ENCODE results near the gene CEP170.
"Not testable (repeated sequence)": the region's sequence is repeated elsewhere in the genome, so short reads cannot be mapped to it uniquely, and the experiment has no call there.

Gene CEP170

GRCh38 chr1:243140498-243140897 is 114.6 kb downstream of the CEP170 start:
- H3K27me3 ChIP-seq (ENCODE audit: control insufficient read depth, insufficient read depth, low read length); H3K4me1 ChIP-seq (ENCODE audit: control insufficient read depth, insufficient read depth, low read length); H3K9ac ChIP-seq (ENCODE audit: low read depth, low read length); H3K4me3 ChIP-seq (ENCODE audit: low read depth, low read length); H3K9me3 ChIP-seq (ENCODE audit: control insufficient read depth, insufficient read depth, low read length); H3K36me3 ChIP-seq (ENCODE audit: control insufficient read depth, insufficient read depth, low read length): not testable (repeated sequence)

DNA sequence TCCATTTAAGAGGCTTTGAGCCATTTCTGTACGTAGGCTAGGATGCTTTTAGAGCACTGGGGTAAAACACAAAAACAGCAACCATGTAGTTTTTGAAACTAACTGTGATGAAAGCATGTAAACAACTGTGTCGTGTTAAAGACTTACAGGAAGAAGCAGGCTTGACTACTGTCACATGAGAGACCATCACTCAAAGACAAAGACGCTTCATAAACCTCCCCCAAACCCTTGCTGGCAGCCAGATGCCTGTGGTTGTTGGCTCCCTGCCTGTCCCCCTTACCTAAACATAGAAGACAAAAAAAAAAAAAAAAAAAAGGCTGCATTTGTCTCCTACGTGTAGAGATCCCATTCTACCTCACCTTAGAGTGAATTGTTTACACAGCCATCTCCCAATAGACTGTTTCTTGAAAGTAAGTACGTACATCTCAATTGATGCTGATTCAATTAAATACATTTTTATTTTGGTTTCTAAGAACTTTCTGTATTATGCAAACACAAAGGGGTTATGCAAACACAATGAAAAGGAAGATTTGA is 132.1 kb downstream of the CEP170 start:
- H3K27me3 ChIP-seq (ENCODE audit: control insufficient read depth, insufficient read depth, low read length); H3K36me3 ChIP-seq (ENCODE audit: control insufficient read depth, insufficient read depth, low read length); H3K9me3 ChIP-seq (ENCODE audit: control insufficient read depth, insufficient read depth, low read length); H3K9ac ChIP-seq (ENCODE audit: low read depth, low read length); H3K4me1 ChIP-seq (ENCODE audit: control insufficient read depth, insufficient read depth, low read length); H3K4me3 ChIP-seq (ENCODE audit: low read depth, low read length): not testable (repeated sequence)

DNA sequence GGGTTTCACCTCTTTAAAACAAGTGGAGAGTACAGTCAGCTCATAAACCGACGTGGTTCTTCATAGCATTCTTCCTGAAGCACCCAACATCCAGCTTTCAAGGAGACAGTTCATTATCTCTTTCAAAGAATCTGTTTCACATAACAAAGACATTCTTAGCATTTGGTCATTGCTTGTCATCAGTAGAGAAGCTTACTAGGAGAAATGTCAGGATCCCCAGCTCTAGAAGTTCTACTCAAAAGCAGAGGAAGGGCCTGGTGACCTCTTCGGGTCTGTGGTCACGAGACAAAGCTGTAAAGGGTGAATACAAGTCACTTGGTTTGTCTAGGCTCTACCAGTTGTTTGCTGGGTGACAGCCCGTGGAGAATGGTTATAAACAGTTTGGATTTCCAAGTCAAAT is 133.1 kb downstream of the CEP170 start:
- not testable (repeated sequence) for H3K4me3 ChIP-seq (ENCODE audit: low read depth, low read length); H3K9ac ChIP-seq (ENCODE audit: low read depth, low read length); H3K4me1 ChIP-seq (ENCODE audit: control insufficient read depth, insufficient read depth, low read length); H3K36me3 ChIP-seq (ENCODE audit: control insufficient read depth, insufficient read depth, low read length); H3K27me3 ChIP-seq (ENCODE audit: control insufficient read depth, insufficient read depth, low read length); H3K9me3 ChIP-seq (ENCODE audit: control insufficient read depth, insufficient read depth, low read length)

- not testable (repeated sequence) for H3K36me3 ChIP-seq (ENCODE audit: control insufficient read depth, insufficient read depth, low read length); H3K9ac ChIP-seq (ENCODE audit: low read depth, low read length); H3K4me3 ChIP-seq (ENCODE audit: low read depth, low read length); H3K4me1 ChIP-seq (ENCODE audit: control insufficient read depth, insufficient read depth, low read length); H3K9me3 ChIP-seq (ENCODE audit: control insufficient read depth, insufficient read depth, low read length); H3K27me3 ChIP-seq (ENCODE audit: control insufficient read depth, insufficient read depth, low read length)
Measured at GRCh38 chr1:243118601-243119322, 136.3 kb downstream of the CEP170 start.

- not testable (repeated sequence) for H3K36me3 ChIP-seq (ENCODE audit: control insufficient read depth, insufficient read depth, low read length); H3K9me3 ChIP-seq (ENCODE audit: control insufficient read depth, insufficient read depth, low read length); H3K9ac ChIP-seq (ENCODE audit: low read depth, low read length); H3K27me3 ChIP-seq (ENCODE audit: control insufficient read depth, insufficient read depth, low read length); H3K4me1 ChIP-seq (ENCODE audit: control insufficient read depth, insufficient read depth, low read length); H3K4me3 ChIP-seq (ENCODE audit: low read depth, low read length)
Measured at GRCh38 chr1:243116187-243116586, 138.9 kb downstream of the CEP170 start.

DNA sequence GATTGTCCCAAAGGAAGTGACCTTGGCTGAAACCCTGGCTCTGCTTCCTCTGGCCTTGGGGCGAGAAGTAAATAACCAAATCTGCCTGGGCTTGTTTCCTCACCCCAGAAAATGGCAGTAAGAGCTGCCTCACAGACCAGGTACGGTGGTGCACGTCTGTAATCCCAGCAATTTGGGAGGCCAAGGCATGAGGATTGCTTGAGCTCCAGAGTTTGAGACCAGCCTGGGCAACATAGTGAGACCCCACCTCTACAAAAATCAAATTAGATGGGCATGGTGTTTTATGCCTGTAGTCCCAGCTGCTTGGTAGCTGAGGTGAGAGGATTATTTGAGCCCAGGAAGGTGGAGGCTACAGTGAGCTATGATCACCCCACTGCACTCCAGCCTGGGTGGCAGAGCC is 140.3 kb downstream of the CEP170 start:
- H3K9me3 ChIP-seq (ENCODE audit: control insufficient read depth, insufficient read depth, low read length); H3K4me1 ChIP-seq (ENCODE audit: control insufficient read depth, insufficient read depth, low read length); H3K4me3 ChIP-seq (ENCODE audit: low read depth, low read length); H3K36me3 ChIP-seq (ENCODE audit: control insufficient read depth, insufficient read depth, low read length); H3K27me3 ChIP-seq (ENCODE audit: control insufficient read depth, insufficient read depth, low read length); H3K9ac ChIP-seq (ENCODE audit: low read depth, low read length): not testable (repeated sequence)

- not testable (repeated sequence) for H3K9ac ChIP-seq (ENCODE audit: low read depth, low read length); H3K27me3 ChIP-seq (ENCODE audit: control insufficient read depth, insufficient read depth, low read length); H3K4me3 ChIP-seq (ENCODE audit: low read depth, low read length); H3K4me1 ChIP-seq (ENCODE audit: control insufficient read depth, insufficient read depth, low read length); H3K36me3 ChIP-seq (ENCODE audit: control insufficient read depth, insufficient read depth, low read length); H3K9me3 ChIP-seq (ENCODE audit: control insufficient read depth, insufficient read depth, low read length)
Measured at GRCh38 chr1:243114059-243114713, 140.9 kb downstream of the CEP170 start.

DNA sequence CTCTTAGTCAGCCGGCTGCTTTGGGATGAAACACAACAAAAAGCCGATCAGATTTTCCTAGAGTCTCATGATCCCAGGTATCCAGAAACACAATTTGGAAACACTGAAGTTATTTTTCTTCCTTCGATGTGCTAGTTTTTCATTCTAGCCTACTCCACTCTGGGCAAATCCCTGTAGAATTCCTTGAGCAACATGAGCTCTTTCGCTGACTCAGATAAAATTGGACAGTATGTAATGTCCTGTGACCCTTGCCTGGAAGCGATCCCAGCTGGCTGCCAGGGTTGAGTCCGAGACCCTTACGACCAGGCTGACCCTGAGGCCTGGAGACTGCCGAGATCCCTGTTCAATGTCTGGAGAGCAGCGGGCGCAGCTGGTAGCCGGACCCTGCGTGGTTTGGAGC is 147.9 kb downstream of the CEP170 start:
- not testable (repeated sequence) for H3K9ac ChIP-seq (ENCODE audit: low read depth, low read length); H3K4me1 ChIP-seq (ENCODE audit: control insufficient read depth, insufficient read depth, low read length); H3K36me3 ChIP-seq (ENCODE audit: control insufficient read depth, insufficient read depth, low read length); H3K4me3 ChIP-seq (ENCODE audit: low read depth, low read length); H3K9me3 ChIP-seq (ENCODE audit: control insufficient read depth, insufficient read depth, low read length); H3K27me3 ChIP-seq (ENCODE audit: control insufficient read depth, insufficient read depth, low read length)

DNA sequence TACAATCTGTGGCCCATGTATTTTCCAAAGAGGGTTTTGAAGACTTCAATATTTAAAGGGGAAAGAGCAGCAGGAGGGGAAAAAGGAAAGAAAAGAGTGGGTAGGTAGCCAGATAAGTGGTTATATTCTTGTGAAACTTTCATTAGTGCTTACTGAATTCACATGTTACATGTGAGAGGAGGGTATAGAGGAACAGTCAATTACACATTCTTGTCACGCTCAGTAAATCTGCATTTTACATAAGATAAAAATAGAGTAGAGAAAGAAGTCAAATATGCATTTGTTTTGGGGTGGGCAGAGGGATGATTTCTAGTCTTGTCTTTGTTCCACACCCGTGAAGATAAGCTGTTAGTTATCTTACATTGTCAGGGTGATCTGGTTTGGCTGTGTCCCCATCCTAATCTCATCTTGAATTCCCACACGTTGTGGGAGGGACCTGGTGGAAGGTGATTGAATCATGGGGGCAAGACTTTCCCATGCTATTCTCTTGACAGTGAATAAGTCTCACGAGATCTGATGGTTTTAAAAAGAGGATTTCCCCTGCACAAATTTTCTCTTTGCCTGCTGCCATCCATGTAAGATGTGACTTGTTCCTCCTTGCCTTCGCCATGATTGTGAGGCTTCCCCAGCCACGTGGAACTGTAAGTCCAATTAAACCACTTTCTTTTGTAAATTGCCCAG is 149.3 kb downstream of the CEP170 start:
- H3K36me3 ChIP-seq (ENCODE audit: control insufficient read depth, insufficient read depth, low read length); H3K9me3 ChIP-seq (ENCODE audit: control insufficient read depth, insufficient read depth, low read length); H3K4me1 ChIP-seq (ENCODE audit: control insufficient read depth, insufficient read depth, low read length); H3K9ac ChIP-seq (ENCODE audit: low read depth, low read length); H3K4me3 ChIP-seq (ENCODE audit: low read depth, low read length); H3K27me3 ChIP-seq (ENCODE audit: control insufficient read depth, insufficient read depth, low read length): not testable (repeated sequence)

- H3K9me3 ChIP-seq (ENCODE audit: control insufficient read depth, insufficient read depth, low read length); H3K27me3 ChIP-seq (ENCODE audit: control insufficient read depth, insufficient read depth, low read length); H3K9ac ChIP-seq (ENCODE audit: low read depth, low read length); H3K36me3 ChIP-seq (ENCODE audit: control insufficient read depth, insufficient read depth, low read length); H3K4me3 ChIP-seq (ENCODE audit: low read depth, low read length); H3K4me1 ChIP-seq (ENCODE audit: control insufficient read depth, insufficient read depth, low read length): not testable (repeated sequence)
Measured at GRCh38 chr1:243105104-243105503, 150.0 kb downstream of the CEP170 start.

DNA sequence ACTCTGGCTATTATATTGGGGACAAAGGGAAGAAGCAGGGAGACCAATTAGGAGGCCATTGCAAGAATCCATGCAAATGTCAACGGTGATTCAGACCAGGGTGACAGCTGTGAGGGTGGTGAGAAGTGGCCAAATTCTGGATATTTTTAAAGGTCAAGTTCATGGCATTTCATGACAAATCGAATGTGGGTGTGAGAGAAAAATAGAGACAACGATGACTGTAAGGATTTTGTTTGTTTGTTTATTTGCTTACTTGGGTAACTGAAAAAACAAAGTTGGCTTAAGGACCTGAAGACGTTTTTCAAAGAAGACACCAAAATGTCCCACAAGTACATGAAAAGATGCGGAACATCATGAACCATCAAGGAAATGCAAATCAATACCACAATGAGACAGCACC is 150.6 kb downstream of the CEP170 start:
- H3K27me3 ChIP-seq (ENCODE audit: control insufficient read depth, insufficient read depth, low read length); H3K9me3 ChIP-seq (ENCODE audit: control insufficient read depth, insufficient read depth, low read length); H3K4me1 ChIP-seq (ENCODE audit: control insufficient read depth, insufficient read depth, low read length); H3K36me3 ChIP-seq (ENCODE audit: control insufficient read depth, insufficient read depth, low read length); H3K4me3 ChIP-seq (ENCODE audit: low read depth, low read length); H3K9ac ChIP-seq (ENCODE audit: low read depth, low read length): not testable (repeated sequence)

- H3K9ac ChIP-seq (ENCODE audit: low read depth, low read length); H3K27me3 ChIP-seq (ENCODE audit: control insufficient read depth, insufficient read depth, low read length); H3K4me1 ChIP-seq (ENCODE audit: control insufficient read depth, insufficient read depth, low read length); H3K9me3 ChIP-seq (ENCODE audit: control insufficient read depth, insufficient read depth, low read length); H3K36me3 ChIP-seq (ENCODE audit: control insufficient read depth, insufficient read depth, low read length): not testable (repeated sequence)
- H3K4me3 ChIP-seq (ENCODE audit: low read depth, low read length), result peak overlapping the region; percentile 43
Measured at GRCh38 chr1:243101551-243102050, 153.5 kb downstream of the CEP170 start.

Data from iPS-15b (cell line).